Measurements from ENCODE around the gene NSRP1.
"Not testable (repeated sequence)": the region's sequence is repeated elsewhere in the genome, so short reads cannot be mapped to it uniquely, and the experiment has no call there.

The NSRP1 gene

GRCh38 chr17:30116661-30117551, at the start of gene NSRP1:
Gene NSRP1, plus strand, starts transcription at chr17:30116816. Its CDS starts 28 bp downstream, at chr17:30116844.
- DNase-seq (ENCODE audit: extremely low read depth in 1 of 2, low read depth in 1 of 2) = peak; percentile 86 to 93

DNA sequence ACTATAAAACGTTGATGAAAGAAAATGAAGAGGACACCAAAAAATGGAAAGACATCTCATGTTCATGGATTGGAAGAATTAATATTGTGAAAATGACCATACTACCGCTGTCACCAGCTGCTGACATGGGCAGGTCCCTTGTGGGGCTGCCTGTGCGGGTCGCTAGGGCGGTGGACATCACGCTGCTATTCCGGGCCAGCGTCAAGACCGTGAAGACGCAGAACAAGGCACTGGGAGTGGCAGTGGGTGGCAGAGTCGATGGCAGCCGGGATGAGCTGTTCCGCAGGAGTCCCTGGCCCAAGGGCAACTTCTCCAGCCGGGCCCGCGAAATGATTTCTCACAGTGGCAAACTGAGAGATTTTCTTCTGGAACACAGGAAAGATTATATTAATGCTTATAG, 48.2 kb upstream of the NSRP1 start:
- no peak for DNase-seq (ENCODE audit: extremely low read depth in 1 of 2, low read depth in 1 of 2)

DNA sequence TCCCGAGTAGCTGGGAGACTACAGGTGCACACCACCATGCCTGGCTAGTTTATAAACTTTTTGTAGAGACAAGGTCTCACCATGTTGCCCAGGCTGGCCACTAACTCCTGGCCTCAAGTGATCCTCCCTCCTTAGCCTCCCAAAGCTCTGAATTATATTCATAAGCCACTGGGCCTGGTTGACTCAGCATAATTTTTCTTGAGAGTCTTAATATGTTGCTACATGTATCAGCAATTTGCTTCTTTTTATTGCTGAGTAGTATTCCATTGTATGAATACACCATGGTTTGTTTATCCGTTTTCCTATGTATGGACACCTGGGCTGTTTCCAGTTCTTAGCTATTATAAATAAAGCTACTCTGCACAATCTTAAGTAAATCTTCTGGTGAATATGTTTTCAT, 42.4 kb upstream of the NSRP1 start:
- no peak for DNase-seq (ENCODE audit: extremely low read depth in 1 of 2, low read depth in 1 of 2)

DNA sequence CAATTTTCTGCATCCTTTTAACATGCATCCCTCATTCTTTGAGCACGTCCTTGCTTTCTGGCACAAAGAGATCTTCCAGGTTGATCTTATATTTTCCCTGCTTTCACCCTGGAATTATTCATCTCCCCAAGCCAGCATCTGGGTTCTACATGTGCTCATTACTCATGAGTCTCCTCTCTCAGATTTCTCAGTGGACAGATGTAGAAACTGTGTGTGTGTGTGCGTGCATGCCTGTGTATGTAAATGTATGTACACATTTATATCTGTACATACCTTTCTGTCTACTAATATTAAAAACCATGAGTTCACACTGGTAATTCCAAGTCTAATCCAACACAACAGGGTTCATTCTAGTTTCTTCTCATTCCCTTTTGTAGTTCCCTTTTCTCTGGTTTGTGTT, 41.9 kb upstream of the NSRP1 start:
- DNase-seq (ENCODE audit: extremely low read depth in 1 of 2, low read depth in 1 of 2) = no peak

GRCh38 chr17:30082773-30083172, 33.8 kb upstream of the NSRP1 start:
- DNase-seq (ENCODE audit: extremely low read depth in 1 of 2, low read depth in 1 of 2) = no peak

GRCh38 chr17:30084788-30085187, 31.8 kb upstream of the NSRP1 start:
- no peak for DNase-seq (ENCODE audit: extremely low read depth in 1 of 2, low read depth in 1 of 2)

- DNase-seq (ENCODE audit: extremely low read depth in 1 of 2, low read depth in 1 of 2) = no peak
Observed at GRCh38 chr17:30086896-30087295, 29.7 kb upstream of the NSRP1 start.

DNA sequence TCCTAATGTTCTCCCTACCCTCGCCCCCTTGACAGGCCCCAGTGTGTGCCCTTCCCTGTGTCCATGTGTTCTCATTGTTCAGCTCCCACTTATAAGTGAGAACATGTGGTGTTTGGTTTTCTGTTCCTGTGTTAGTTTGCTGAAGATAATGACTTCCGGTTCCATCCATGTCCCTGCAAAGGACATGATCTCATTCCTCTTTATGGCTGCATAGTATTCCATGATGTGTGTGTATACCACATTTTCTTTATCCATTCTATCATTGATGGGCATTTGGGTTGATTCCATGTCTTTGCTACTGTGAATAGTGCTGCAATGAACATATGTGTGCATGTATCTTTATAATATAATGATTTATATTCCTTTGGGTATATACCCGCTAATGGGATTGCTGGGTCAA, 29.2 kb upstream of the NSRP1 start:
- DNase-seq (ENCODE audit: extremely low read depth in 1 of 2, low read depth in 1 of 2) = not testable (repeated sequence)

DNA sequence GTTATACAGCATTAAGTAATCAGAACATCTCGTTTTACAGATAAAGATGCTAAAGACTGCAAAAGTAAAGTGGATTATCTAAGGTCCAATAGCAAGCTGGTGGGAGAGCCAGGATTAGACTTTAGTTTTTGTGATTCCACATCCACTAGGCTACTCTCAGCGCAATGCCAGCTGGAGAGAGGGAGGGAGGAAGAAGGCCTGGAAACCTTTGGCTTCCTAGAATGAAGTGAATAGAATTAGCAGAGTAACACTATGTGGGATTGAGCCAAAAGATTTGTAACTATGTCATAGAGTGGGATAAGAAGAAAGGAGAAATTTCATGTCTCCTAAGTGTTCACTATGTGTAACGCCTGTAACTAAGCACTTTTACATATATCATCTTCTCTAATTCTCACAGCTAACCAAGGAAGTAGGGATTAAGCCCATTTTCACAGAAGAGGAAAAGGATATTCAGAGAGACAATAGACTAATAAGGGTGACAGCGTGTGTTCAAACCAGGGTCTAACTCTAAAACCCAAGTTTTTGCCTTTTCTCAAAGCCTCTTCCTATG, 25.4 kb upstream of the NSRP1 start:
- DNase-seq (ENCODE audit: extremely low read depth in 1 of 2, low read depth in 1 of 2) = no peak

DNA sequence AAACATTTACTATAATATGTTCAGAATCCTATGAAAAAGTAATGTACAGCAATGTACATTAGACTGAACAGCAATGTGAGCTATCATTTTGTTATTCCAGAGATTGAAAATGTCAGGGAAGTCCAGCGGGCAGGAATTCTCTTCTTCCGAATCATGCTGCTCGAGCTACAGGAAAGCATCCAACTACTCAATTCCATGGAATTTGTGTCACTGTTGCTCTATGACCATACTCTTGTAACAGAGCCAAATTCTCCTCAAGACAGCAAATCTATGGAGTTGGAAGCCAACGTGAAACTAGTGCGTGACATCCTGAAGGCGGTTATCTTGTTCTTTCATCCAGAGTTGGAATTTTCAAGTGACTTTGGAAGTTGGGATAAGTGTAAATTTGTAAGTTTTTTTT, 24.8 kb upstream of the NSRP1 start:
- no peak for DNase-seq (ENCODE audit: extremely low read depth in 1 of 2, low read depth in 1 of 2)

DNA sequence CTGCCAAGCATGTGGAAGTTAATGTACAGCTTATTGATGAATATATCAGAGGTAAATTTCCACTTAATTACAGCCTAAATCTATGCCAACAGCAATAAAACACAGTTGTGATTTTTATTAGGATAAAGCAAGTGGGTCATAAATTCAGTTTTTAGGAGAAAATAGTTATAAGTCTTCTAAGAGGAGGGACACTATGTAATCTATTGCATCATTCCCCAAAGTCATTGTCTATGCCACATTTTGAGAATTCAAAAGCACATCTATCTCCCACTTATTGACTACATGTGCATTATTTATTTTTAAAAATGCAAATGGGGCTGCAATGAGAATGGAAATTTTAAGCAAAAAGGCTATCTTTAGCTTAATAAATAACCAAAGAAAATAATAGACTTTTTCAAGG, 23.7 kb upstream of the NSRP1 start:
- no peak for DNase-seq (ENCODE audit: extremely low read depth in 1 of 2, low read depth in 1 of 2)

DNA sequence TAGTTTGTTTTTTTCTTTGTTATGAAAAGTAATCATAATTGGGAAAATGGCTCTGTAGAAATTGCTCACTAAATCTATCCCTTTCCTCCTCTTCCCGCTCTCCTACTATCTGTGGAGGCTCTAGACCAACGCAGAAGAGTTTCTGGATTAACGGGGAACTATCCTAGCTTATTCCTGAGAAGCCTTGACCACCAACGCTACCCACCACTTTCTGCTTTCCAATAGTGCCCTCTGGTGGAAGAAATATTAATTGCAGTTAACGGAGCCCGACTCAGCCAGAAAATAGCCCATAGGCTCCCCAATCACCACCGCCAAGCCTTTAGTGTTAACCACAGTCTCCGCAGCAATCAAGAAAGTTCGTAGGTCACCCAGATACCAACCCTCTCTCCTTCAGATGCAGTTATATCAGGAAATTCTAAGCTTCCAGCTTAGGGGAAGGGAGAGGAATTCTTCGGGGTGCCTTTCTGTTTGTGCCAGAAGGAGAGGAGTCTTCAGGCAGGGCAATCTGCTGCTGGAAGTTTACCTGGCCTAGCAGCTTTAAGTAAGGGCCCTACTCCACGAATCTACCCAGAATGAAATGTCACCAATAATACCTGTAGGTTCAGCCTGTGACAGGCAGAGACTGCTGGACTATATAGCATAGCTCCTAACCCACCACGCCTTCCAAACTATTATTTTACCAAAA, 23.0 kb upstream of the NSRP1 start:
- DNase-seq (ENCODE audit: extremely low read depth in 1 of 2, low read depth in 1 of 2) = no peak

DNA sequence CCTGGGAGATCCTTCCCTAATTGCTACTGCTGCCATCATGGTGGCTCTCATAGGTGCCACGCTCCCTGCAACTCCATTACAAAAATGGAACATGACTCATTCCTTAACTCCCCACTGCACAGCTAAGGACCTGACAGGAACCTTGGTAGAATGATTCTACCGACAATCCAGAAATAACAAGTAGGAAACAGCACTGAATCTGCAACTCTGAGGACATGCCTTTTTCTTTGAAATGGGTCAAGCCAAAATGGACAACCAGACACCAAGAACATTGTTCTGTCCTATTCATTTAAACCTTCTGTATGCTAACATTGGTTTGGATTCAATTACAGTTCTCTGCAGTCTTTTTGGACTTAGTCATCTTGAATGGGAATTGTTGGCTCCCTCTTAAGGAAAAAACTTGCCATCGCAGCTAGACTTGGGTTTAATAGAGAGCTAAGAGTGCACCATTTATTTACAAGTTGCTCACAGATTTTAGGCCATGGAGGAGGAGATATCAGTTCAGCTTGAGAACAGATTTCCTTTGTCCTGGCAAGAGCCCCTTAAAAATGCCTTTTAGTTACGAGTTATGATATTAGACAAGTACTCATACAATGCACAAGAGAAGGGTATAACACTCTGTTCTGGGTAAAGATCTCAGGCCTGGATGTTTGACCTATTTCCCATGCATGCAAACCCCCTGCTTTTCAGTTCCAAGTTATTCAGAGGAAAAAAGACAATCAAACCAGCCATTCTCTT, 20.9 kb upstream of the NSRP1 start:
- no peak for DNase-seq (ENCODE audit: extremely low read depth in 1 of 2, low read depth in 1 of 2)

DNA sequence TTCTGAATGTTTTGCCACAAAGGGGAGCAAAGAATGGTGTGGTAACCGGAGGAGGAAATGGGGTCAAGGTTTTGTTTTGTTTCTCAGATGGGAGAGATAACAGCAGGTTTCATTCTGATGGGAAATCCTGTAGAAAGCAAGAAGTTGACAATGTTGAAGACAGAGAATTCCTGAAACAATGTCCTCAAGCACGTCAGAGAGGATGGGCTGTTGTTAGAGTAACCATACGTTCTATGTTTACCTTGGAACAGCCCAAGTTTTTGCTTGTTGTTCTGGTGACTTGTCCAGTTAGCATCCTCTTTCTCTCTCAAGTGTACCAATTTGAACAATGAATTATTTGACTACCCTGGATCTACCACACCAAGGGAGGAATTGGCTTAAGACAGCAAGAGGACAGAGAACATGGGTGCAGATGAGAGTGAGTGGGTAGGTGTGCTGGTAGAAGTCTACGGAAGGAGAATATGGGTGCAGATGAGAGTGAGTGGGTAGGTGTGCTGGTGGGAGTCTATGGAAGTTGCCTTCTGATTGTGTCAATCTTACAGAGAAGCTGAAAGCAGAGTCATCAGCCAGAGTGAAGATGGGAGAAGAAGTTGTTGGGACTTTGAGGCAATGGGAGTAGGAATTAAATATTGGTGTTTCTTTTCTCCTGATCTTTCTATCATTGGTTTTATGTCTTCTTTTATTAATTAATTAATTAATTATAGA, 14.8 kb upstream of the NSRP1 start:
- no peak for DNase-seq (ENCODE audit: extremely low read depth in 1 of 2, low read depth in 1 of 2)

- DNase-seq (ENCODE audit: extremely low read depth in 1 of 2, low read depth in 1 of 2) = no peak
Observed at GRCh38 chr17:30103921-30104320, 12.7 kb upstream of the NSRP1 start.

GRCh38 chr17:30104575-30105339, 11.9 kb upstream of the NSRP1 start:
- DNase-seq (ENCODE audit: extremely low read depth in 1 of 2, low read depth in 1 of 2) = peak; percentile 34 to 48

- no peak for DNase-seq (ENCODE audit: extremely low read depth in 1 of 2, low read depth in 1 of 2)
Observed at GRCh38 chr17:30112794-30113193, 3.8 kb upstream of the NSRP1 start.

- DNase-seq (ENCODE audit: extremely low read depth in 1 of 2, low read depth in 1 of 2) = no peak
Observed at GRCh38 chr17:30113213-30113612, 3.4 kb upstream of the NSRP1 start.

GRCh38 chr17:30116345-30116660, 313 bp upstream of the NSRP1 start:
- no peak for DNase-seq (ENCODE audit: extremely low read depth in 1 of 2, low read depth in 1 of 2)

- no peak for DNase-seq (ENCODE audit: extremely low read depth in 1 of 2, low read depth in 1 of 2)
Observed at GRCh38 chr17:30117675-30118081, 1.1 kb downstream of the NSRP1 start.

Data from stimulated activated CD8-positive, alpha-beta memory T cell treated with anti-CD3 and anti-CD28 coated beads, Interleukin-7, amount 100 ng/mL, for 48 hours (primary cell).